Stimulated activated CD4-positive, alpha-beta T cell treated with anti-CD3 and anti-CD28 coated beads, Interleukin-12 subunit alpha, Interleukin-12 subunit beta, amount 100 ng/mL, for 24 hours (primary cell): ENCODE data around the gene MAPK8IP3.

ENCODE experiments used
- DNase-seq, 2 experiments: peaks; one replicate each; pipeline ENCODE4 v3.0.0-alpha.2; 2020; ENCODE audit warnings: low read depth in 2 of 2

MAPK8IP3 gene

GRCh38 chr16:1705688-1706385 is at the start of gene MAPK8IP3:
TSS of gene MAPK8IP3 (plus strand) at chr16:1706195. CDS start at chr16:1706340, 145 bp downstream.
- peak; percentile 86 to 93 for DNase-seq

GRCh38 chr16:1656808-1657617 is 49.0 kb upstream of the MAPK8IP3 start:
- no peak for DNase-seq

GRCh38 chr16:1657841-1658240 is 48.2 kb upstream of the MAPK8IP3 start:
- no peak for DNase-seq

GRCh38 chr16:1659031-1659430 is 47.0 kb upstream of the MAPK8IP3 start:
- DNase-seq, result no peak

GRCh38 chr16:1661826-1662225 is 44.2 kb upstream of the MAPK8IP3 start:
- DNase-seq, result no peak

- no peak for DNase-seq
Observed at GRCh38 chr16:1662543-1662942, 43.5 kb upstream of the MAPK8IP3 start.

- DNase-seq, result no peak
Observed at GRCh38 chr16:1665829-1666228, 40.2 kb upstream of the MAPK8IP3 start.

GRCh38 chr16:1666316-1666715 is 39.7 kb upstream of the MAPK8IP3 start:
- DNase-seq, result no peak

- no peak for DNase-seq
Observed at GRCh38 chr16:1667271-1667670, 38.7 kb upstream of the MAPK8IP3 start.

- DNase-seq, result no peak
Observed at GRCh38 chr16:1667916-1668315, 38.1 kb upstream of the MAPK8IP3 start.

- DNase-seq, result no peak
Observed at GRCh38 chr16:1668612-1669319, 37.2 kb upstream of the MAPK8IP3 start.

- DNase-seq, result no peak
Observed at GRCh38 chr16:1669698-1670097, 36.3 kb upstream of the MAPK8IP3 start.

GRCh38 chr16:1670371-1670770 is 35.6 kb upstream of the MAPK8IP3 start:
- DNase-seq, result no peak

GRCh38 chr16:1670866-1671265 is 35.1 kb upstream of the MAPK8IP3 start:
- no peak for DNase-seq

- DNase-seq, result no peak
Observed at GRCh38 chr16:1673424-1674151, 32.4 kb upstream of the MAPK8IP3 start.

GRCh38 chr16:1674306-1674705 is 31.7 kb upstream of the MAPK8IP3 start:
- no peak for DNase-seq

- no peak for DNase-seq
Observed at GRCh38 chr16:1674751-1675664, 31.0 kb upstream of the MAPK8IP3 start.

GRCh38 chr16:1676661-1677060 is 29.3 kb upstream of the MAPK8IP3 start:
- DNase-seq, result no peak

GRCh38 chr16:1677339-1677738 is 28.7 kb upstream of the MAPK8IP3 start:
- DNase-seq, result no peak

GRCh38 chr16:1677942-1678499 is 28.0 kb upstream of the MAPK8IP3 start, which contains the start of gene JPT2:
TSS of gene JPT2 (plus strand) at chr16:1678279. CDS start at chr16:1678313, 34 bp downstream.
- peak; percentile 94 to 95 for DNase-seq
